ENCODE measurements around the gene TRIP10.

- TF ChIP-seq CTCF (conservative IDR thresholded peaks at IDR 0.05 in 1 of 2, IDR thresholded peaks at IDR 0.05 in 1 of 2; ENCODE audit: extremely low read depth in 1 of 2, insufficient read depth in 1 of 2, low read depth in 1 of 2, low read length in 2 of 2) (no peak), EZH2 (IDR thresholded peaks at IDR 0.05; ENCODE audit: borderline replicate concordance, low read length) (no peak)
Measured at GRCh38 chr19:6719992-6720368, 19.5 kb upstream of the TRIP10 start.
